Loucy (cell line): ENCODE data around the gene CUX1.

ENCODE experiments used
- EZH2phosphoT487 ChIP-seq: fragments of 200-600 bp; IDR thresholded peaks from 2 replicates; pipeline ENCODE4 v1.6.1; 2018; ENCODE audit warnings: antibody characterized with exemption, mild to moderate bottlenecking, moderate library complexity, borderline replicate concordance
- TF ChIP-seq, protein P1 (sequence below): fragments of 200-600 bp; sonication (generic); conservative IDR thresholded peaks from 2 replicates; pipeline ENCODE4 v1.5.1; 2014; ENCODE audit warnings: mild to moderate bottlenecking, antibody characterized with exemption, low read length

DNA sequence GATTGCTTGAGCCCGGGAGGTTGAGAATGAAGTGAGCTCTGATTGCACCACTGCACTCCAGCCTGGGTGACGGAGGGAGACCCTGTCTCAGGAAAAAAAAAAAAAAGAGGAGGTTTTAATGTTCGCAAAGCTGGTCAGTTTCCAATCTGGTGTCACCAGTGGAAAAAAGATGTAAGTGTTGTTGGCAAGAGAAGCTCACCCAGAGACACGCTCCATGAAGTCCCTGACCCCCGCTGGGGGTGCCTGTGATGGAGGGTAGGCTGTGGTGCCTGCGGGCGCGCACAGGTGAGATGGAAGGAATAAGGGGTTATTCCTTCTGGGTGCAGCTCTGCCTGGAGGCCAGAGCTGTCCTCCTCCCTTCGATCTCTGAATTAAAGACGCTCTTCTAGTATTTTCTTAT is 122.7 kb downstream of the CUX1 start:
- TF ChIP-seq, protein P1, sequence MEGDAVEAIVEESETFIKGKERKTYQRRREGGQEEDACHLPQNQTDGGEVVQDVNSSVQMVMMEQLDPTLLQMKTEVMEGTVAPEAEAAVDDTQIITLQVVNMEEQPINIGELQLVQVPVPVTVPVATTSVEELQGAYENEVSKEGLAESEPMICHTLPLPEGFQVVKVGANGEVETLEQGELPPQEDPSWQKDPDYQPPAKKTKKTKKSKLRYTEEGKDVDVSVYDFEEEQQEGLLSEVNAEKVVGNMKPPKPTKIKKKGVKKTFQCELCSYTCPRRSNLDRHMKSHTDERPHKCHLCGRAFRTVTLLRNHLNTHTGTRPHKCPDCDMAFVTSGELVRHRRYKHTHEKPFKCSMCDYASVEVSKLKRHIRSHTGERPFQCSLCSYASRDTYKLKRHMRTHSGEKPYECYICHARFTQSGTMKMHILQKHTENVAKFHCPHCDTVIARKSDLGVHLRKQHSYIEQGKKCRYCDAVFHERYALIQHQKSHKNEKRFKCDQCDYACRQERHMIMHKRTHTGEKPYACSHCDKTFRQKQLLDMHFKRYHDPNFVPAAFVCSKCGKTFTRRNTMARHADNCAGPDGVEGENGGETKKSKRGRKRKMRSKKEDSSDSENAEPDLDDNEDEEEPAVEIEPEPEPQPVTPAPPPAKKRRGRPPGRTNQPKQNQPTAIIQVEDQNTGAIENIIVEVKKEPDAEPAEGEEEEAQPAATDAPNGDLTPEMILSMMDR, result no peak
- no peak for TF ChIP-seq EZH2phosphoT487
